Endodermal cell (in vitro differentiated cells): ENCODE measurements around the gene CDH8. TPM values are rescaled to one million over a fixed set of nuclear protein-coding genes. Genes with fewer than 3 reads are reported as not detected.

Experiments used
- DNase-seq: peaks from one replicate; pipeline ENCODE4 v3.0.0-alpha.2; 2017
- H3K27ac ChIP-seq: 2 replicates; pipeline ENCODE4 v1.5.1; 2013; ENCODE audit warnings: mild to moderate bottlenecking, low read depth, low read length, moderate library complexity
- H3K27me3 ChIP-seq: 2 replicates; pipeline ENCODE4 v1.6.1; 2013; ENCODE audit warnings: mild to moderate bottlenecking, low read length, moderate library complexity; ENCODE audit not compliant: insufficient read depth, control insufficient read depth, poor library complexity, severe bottlenecking
- H3K36me3 ChIP-seq: 2 replicates; pipeline ENCODE4 v1.7.0; 2013; ENCODE audit warnings: mild to moderate bottlenecking, low read length, moderate library complexity; ENCODE audit not compliant: control insufficient read depth, insufficient read depth
- H3K4me1 ChIP-seq: one replicate; pipeline ENCODE4 v1.7.0; 2013; ENCODE audit warnings: low read length; ENCODE audit not compliant: control insufficient read depth, insufficient read depth
- H3K4me3 ChIP-seq: 2 replicates; pipeline ENCODE4 v1.5.1; 2013; ENCODE audit warnings: mild to moderate bottlenecking, low read length, moderate library complexity
- H3K9ac ChIP-seq: 2 replicates; pipeline ENCODE4 v1.6.1; 2013; ENCODE audit warnings: mild to moderate bottlenecking, low read length, moderate library complexity; ENCODE audit not compliant: poor library complexity, severe bottlenecking; ENCODE audit errors: extremely low read depth
- H3K9me3 ChIP-seq: 2 replicates; pipeline ENCODE4 v1.6.1; 2013; ENCODE audit warnings: mild to moderate bottlenecking, low read length, moderate library complexity; ENCODE audit not compliant: control insufficient read depth
- H3K27ac Mint-ChIP-seq: 2 replicates; pipeline ENCODE4 v1.8.0; 2020; ENCODE audit warnings: mixed read lengths
- H3K27me3 Mint-ChIP-seq: 2 replicates; pipeline ENCODE4 v1.8.0; 2021; ENCODE audit warnings: mild to moderate bottlenecking, mixed read lengths; ENCODE audit not compliant: insufficient read depth
- H3K36me3 Mint-ChIP-seq: 2 replicates; pipeline ENCODE4 v1.8.0; 2020; ENCODE audit warnings: low read depth, mixed read lengths
- H3K4me1 Mint-ChIP-seq: 2 replicates; pipeline ENCODE4 v1.8.0; 2020; ENCODE audit warnings: mixed read lengths
- H3K4me3 Mint-ChIP-seq: 2 replicates; pipeline ENCODE4 v1.8.0; 2020; ENCODE audit warnings: mild to moderate bottlenecking, moderate library complexity, mixed read lengths
- H3K9me3 Mint-ChIP-seq: 2 replicates; pipeline ENCODE4 v1.8.0; 2020; ENCODE audit warnings: mild to moderate bottlenecking, mixed read lengths
- WGBS, 2 experiments: methylation state at CpG; one replicate each; pipeline versions ENCODE4 v1.1.5 to v1.1.7; 2013; ENCODE audit warnings: missing lambda C conversion rate in 2 of 2, mixed read lengths in 1 of 2; ENCODE audit not compliant: insufficient coverage in 1 of 2, insufficient read length in 1 of 2; 5-methylcytosine and 5-hydroxymethylcytosine counted together
- total RNA-seq, 2 donors: library from RNA; stranded (reverse); fragmentation: NEBNext Ultra II Directional in 1 of 2; extraction: Animal tissue kit (Norgen Biotek cat#: 25700) in 1 of 2; gene quantifications; 2 replicates in 1 of 2; 3 replicates in 1 of 2; pipeline ENCODE4 v1.2.1, GENCODE V29; 2021
- TF ChIP-seq, protein P1 (sequence below): fragments of 200-600 bp; sonication (generic); conservative IDR thresholded peaks from 2 replicates; pipeline ENCODE4 v1.5.0; 2021; ENCODE audit warnings: antibody characterized with exemption, mild to moderate bottlenecking

The CDH8 gene
- total RNA-seq, 2 donors from 2014 or later: 13.9 to 27.2 TPM

DNA sequence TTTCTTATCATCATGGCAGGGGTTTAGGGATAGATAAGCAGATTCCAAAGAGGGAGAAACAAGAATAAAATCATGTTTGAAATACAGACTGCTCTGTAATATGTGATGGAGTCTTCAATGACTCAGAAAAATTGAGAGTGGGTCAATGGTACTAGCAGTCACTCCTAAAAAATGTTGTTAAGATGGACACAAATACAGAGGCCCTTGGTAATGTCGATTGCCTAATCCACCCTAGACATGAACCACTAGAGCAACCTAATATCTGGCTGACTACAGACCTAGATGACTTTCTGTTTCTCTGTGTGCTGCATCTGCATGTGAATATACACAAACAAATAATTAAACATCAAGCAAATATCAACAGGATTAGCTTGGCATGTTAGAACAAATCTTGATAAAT is 135.8 kb downstream of the CDH8 start:
- TF ChIP-seq, protein P1, sequence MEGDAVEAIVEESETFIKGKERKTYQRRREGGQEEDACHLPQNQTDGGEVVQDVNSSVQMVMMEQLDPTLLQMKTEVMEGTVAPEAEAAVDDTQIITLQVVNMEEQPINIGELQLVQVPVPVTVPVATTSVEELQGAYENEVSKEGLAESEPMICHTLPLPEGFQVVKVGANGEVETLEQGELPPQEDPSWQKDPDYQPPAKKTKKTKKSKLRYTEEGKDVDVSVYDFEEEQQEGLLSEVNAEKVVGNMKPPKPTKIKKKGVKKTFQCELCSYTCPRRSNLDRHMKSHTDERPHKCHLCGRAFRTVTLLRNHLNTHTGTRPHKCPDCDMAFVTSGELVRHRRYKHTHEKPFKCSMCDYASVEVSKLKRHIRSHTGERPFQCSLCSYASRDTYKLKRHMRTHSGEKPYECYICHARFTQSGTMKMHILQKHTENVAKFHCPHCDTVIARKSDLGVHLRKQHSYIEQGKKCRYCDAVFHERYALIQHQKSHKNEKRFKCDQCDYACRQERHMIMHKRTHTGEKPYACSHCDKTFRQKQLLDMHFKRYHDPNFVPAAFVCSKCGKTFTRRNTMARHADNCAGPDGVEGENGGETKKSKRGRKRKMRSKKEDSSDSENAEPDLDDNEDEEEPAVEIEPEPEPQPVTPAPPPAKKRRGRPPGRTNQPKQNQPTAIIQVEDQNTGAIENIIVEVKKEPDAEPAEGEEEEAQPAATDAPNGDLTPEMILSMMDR: no peak
- H3K27me3 ChIP-seq: no peaks in the 10 kb centered on the region
- no peak overlapping the region for H3K4me3 ChIP-seq
- H3K4me1 ChIP-seq: no peaks in the 10 kb centered on the region
- H3K9me3 ChIP-seq: peaks cover 10% of the 10 kb centered on the region
- H3K27me3 Mint-ChIP-seq: no peaks in the 10 kb centered on the region
- 92 to 100% methylated on average over 1 of the region's 1 CpG for WGBS, 2 experiments
- peaks cover 8% of the 10 kb centered on the region for H3K4me1 Mint-ChIP-seq
- peaks cover 21% of the 10 kb centered on the region for H3K36me3 Mint-ChIP-seq
- H3K9me3 Mint-ChIP-seq: peaks cover 13% of the 10 kb centered on the region
- H3K4me3 Mint-ChIP-seq: no peak overlapping the region
- no peak overlapping the region for H3K27ac ChIP-seq
- no peak overlapping the region for H3K9ac ChIP-seq
- H3K36me3 ChIP-seq: no peaks in the 10 kb centered on the region
- no peak overlapping the region for H3K27ac Mint-ChIP-seq
- DNase-seq: no peak

DNA sequence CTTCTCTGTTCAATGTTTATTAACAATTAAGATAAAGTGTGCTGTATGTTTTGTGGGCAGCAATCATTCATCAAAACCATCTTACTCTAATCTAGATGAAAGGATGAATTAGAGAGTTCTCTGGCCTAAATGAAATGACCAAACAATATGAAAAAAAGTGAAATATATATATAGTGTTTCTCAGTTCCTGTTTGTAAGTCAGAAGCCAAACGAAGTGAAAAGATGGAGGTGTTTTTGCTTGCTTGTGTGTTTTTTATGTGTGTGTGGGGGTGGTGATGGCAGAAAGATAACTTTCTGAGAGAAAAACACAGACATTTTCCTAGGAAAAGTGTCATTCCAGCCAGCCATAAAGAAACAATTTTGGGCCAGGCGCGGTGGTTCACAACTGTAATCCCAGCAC is 138.6 kb downstream of the CDH8 start:
- no peak for DNase-seq
- H3K27ac Mint-ChIP-seq: no peak overlapping the region
- no peak overlapping the region for H3K4me3 ChIP-seq
- H3K4me3 Mint-ChIP-seq: no peak overlapping the region
- peaks cover 15% of the 10 kb centered on the region for H3K4me1 Mint-ChIP-seq
- TF ChIP-seq, protein P1: no peak
- 90 to 93% methylated on average over 2 to 3 of the region's 3 CpGs for WGBS, 2 experiments
- no peak overlapping the region for H3K27ac ChIP-seq
- no peak overlapping the region for H3K9ac ChIP-seq
- H3K4me1 ChIP-seq: no peaks in the 10 kb centered on the region
- H3K27me3 Mint-ChIP-seq: no peaks in the 10 kb centered on the region
- peaks cover 7% of the 10 kb centered on the region for H3K36me3 Mint-ChIP-seq
- no peaks in the 10 kb centered on the region for H3K27me3 ChIP-seq
- no peaks in the 10 kb centered on the region for H3K9me3 ChIP-seq
- no peaks in the 10 kb centered on the region for H3K36me3 ChIP-seq
- no peaks in the 10 kb centered on the region for H3K9me3 Mint-ChIP-seq

DNA sequence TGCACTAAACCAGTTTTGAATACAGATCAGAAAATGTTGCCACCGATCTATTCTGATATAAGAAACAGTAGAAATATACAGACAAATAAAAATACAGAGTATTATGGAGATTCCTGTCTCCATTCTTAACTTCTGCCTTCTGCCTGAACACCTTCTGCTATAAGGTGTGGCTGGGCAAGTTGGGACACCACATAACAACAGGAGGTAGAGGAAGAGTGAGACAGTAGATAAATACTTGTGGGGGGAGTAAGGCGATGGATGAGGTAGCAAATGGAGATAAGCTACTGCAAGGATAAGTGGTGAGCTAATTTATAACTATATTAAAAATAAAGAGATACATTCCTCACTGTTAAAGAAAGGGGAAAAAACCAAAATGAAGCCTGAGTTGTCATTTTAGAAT is 143.7 kb downstream of the CDH8 start:
- Mint-ChIP-seq H3K9me3 (peaks cover 4% of the 10 kb centered on the region), H3K27me3 (no peaks in the 10 kb centered on the region), H3K4me1 (peaks cover 11% of the 10 kb centered on the region), H3K4me3 (no peak overlapping the region), H3K36me3 (peaks cover 7% of the 10 kb centered on the region), H3K27ac (no peak overlapping the region)
- peaks cover under 1% of the 10 kb centered on the region for H3K9me3 ChIP-seq
- H3K4me3 ChIP-seq: no peak overlapping the region
- H3K36me3 ChIP-seq: no peaks in the 10 kb centered on the region
- H3K4me1 ChIP-seq: no peaks in the 10 kb centered on the region
- no peak overlapping the region for H3K9ac ChIP-seq
- DNase-seq: no peak
- TF ChIP-seq, protein P1: no peak
- H3K27ac ChIP-seq: no peak overlapping the region
- WGBS, 2 experiments: 86% methylated on average over 1 of the region's 2 CpGs; no CpG with 5 or more reads in 1 of the 2 experiments
- no peaks in the 10 kb centered on the region for H3K27me3 ChIP-seq
